Regular cardiac myocyte (primary cell): ENCODE data around the gene LRRC71. TPM values are rescaled to one million over a fixed set of nuclear protein-coding genes. Genes with fewer than 3 reads are reported as not detected.

Experiments
- total RNA-seq: library from RNA; depleted of rRNA; stranded (reverse); fragments of >200 nt; gene quantifications from 2 replicates; pipeline ENCODE4 v1.2.3, GENCODE V29; 2014

Gene LRRC71
- under 0.01 and 0.56 TPM in 2 replicates for total RNA-seq

DNA sequence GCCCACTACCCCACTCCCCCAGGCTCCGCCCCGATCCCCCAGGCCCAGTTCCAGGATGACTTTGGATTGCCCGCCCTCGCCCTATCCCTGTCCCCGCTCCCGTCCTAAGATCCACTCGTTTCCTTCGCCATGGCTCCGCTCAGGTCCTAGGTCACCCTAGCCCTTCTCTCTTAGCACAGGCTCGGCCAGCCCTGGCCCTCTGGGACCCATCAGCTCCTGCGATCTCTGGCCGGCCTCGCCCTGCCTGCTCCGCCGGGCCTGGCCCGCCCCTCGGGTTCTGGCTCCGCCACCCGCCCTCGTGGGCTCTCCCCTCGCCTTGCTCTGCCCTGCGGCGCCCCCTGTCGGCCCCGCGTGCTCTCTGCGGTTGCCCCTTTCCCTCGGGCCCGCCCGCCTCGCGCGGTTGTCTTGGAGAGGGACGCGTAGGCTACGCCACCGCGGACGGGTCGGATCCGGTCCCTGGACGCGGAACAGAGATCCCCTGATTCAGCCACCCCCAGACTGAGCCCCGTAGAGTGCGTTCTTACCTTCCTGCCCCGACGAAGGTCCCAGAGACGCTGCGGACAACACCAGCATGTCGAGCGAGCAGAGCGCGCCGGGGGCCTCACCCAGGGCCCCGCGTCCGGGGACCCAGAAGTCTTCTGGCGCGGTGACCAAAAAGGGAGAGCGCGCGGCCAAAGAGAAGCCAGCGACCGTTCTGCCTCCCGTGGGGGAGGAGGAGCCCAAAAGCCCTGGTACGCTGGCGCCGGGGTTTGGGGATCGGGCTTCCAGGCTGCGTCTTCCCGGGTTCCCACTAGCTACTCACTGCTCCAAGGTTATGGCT, at the start of gene LRRC71:
LRRC71 (plus strand) TSS at position 400 of the 820 bp plus-strand sequence; CDS start at position 572, 172 bp downstream.

DNA sequence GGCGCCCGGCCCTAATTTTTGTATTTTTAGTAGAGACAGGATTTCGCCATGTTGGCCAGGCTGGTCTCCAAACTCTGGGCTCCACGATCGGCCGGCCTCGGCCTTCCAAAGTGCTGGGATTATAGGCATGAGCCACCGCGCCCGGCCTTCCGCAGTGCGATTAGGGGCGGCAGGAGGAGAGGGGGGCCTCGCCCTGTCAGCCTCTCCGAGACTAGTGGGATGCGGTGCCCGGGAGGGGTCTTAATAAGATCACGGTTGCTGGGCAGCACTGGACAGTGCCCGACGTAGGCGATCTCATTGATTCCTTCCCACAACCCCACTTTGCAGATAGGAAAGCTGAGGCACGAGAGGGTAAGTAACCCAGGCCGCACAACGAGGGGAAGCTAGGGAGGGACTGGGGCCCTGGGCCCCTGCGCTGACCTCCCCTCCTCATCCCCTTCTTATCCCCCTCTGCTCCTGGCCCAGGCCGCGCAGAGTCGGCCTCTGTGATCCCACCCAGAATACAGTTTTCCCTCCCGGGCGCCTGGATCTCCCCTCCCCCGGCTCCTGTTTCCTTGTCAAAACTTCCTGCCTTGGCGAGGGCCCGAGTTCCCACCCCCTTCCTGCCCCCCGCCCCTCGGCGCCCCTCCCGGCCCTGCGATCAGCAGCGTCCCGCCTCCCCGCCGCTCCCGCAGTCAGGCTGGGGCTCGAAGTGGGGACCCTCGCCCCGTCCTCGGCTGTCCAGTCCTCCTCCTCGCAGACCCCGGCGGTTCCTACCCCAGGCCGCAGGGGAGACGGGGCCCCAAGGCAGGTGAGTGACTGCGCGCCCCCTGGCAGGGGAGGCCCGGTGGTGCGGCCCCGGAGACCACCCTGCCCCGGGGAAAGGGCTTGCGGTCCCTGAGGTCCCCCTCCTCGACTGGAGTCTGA, 27.1 kb upstream of the LRRC71 start, which contains the start of gene PEAR1:
PEAR1 (plus strand) TSS at position 671 of the 906 bp plus-strand sequence. CDS start 10,209 bp downstream, outside the sequence.

Other genes with a start within 250 kb of the LRRC71 start
- gene NES, start 243.2 kb upstream of the LRRC71 start, total RNA-seq = 49.6 and 145 TPM in 2 replicates
- 7.9 and 8.1 TPM in 2 replicates for gene CRABP2, start 215.0 kb upstream of the LRRC71 start, total RNA-seq
- 10.4 and 12.8 TPM in 2 replicates for gene METTL25B, start 192.2 kb upstream of the LRRC71 start, total RNA-seq
- gene ISG20L2, start 191.9 kb upstream of the LRRC71 start, total RNA-seq = 6.5 and 10.9 TPM in 2 replicates
- gene MRPL24, start 179.5 kb upstream of the LRRC71 start, total RNA-seq = 30.7 and 69.2 TPM in 2 replicates
- gene HDGF, start 169.0 kb upstream of the LRRC71 start, total RNA-seq = 101 and 184 TPM in 2 replicates
- 6.8 and 14.6 TPM in 2 replicates for gene PRCC, start 153.1 kb upstream of the LRRC71 start, total RNA-seq
- gene SH2D2A, start 103.8 kb upstream of the LRRC71 start, total RNA-seq = 0.28 and 1.2 TPM in 2 replicates
- gene INSRR, start 61.5 kb upstream of the LRRC71 start, total RNA-seq = under 0.01 TPM in 1 of 2 replicates, not detected in the other
- gene NTRK1, start 59.8 kb upstream of the LRRC71 start, total RNA-seq = 0.77 and 1.1 TPM in 2 replicates
- 4.5 and 9.2 TPM in 2 replicates for gene PEAR1, start 26.9 kb upstream of the LRRC71 start, total RNA-seq
- 20.1 and 20.9 TPM in 2 replicates for gene ARHGEF11, start 125.1 kb downstream of the LRRC71 start, total RNA-seq
- not detected in 2 replicates for gene ETV3L, start 179.2 kb downstream of the LRRC71 start, total RNA-seq
- gene ETV3, start 217.8 kb downstream of the LRRC71 start, total RNA-seq = 9.6 and 19.2 TPM in 2 replicates